NCI-H345 (cell line): ENCODE measurements around the gene ZFX.
"Not testable (repeated sequence)": the region's sequence is repeated elsewhere in the genome, so short reads cannot be mapped to it uniquely, and the experiment has no call there.

Experiments used
- DNase-seq: peaks from one replicate; lab custom pipeline; 2025; lab: John Stamatoyannopoulos, UW

ZFX gene

GRCh38 chrX:24149351-24150050, at the start of gene ZFX:
Gene ZFX (plus strand): TSS chrX:24149729. CDS start chrX:24172743, 23,014 bp downstream.
- DNase-seq: peak; percentile 40

DNA sequence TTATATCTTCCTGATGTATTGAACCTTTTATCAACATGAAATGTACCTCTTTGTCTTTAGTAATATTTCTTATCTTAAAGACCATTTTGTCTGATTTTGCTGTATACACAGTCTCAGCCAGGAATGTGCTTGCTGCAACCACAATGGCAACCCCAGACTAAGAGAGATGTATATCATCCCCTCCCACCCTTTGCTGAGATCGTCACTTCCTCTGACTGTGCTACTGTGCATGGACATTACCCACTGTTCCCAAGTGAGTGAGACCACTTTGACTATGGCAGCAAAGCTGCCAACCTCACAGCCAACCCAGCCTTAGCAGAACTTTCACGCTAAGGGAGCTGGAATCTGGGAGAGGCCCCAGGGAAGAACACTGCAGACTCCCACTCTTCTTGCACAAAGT, 48.8 kb upstream of the ZFX start:
- DNase-seq: no peak

- DNase-seq: peak; percentile 50
Observed at GRCh38 chrX:24110069-24110468, 39.5 kb upstream of the ZFX start.

DNA sequence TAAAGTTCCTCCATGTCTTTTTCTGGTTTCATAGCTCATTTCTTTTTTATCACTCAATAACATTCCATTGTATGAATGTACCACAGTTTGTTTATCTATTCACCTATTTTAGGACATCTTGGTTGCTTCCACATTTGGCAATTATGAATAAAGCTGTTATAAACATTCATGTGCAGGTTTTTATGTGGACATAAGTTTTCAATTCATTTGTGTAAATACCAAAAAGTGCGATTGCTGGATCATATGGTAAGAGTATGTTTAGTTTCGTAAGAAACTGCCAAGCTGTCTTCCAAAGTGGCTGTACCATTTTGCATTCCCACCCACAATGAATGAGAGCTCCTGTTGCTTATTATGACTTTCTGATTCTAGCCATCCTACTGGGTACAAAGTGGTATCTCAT, 36.3 kb upstream of the ZFX start:
- no peak for DNase-seq

GRCh38 chrX:24117258-24117657, 32.3 kb upstream of the ZFX start:
- DNase-seq: no peak

DNA sequence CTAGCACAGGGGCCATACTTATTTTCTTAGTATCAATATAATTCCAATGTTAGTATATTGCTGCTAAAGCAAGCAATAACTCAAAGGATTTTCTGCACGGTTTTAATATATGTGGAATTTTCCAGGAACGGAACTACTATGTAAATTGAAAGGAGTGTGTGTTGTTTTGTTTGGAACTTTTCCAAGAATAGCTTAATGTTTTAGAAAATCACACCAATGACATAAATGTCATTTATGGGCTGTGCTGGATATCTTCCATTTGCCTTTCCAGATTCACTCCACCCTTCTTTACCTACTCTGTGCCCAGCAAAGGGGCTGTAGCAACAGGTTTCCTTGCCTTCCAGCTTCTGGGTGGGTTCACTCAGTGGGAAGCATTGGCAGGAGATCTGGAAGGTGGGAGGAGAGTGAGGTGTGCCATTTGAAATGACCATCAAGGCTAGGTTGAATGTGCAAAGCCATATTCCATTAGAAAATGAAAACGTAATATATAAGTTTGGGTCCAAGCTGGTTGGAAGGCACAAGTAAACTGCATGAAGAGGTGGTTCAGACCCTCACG, 25.2 kb upstream of the ZFX start:
- DNase-seq: no peak

- DNase-seq: no peak
Observed at GRCh38 chrX:24125028-24125612, 24.4 kb upstream of the ZFX start.

DNA sequence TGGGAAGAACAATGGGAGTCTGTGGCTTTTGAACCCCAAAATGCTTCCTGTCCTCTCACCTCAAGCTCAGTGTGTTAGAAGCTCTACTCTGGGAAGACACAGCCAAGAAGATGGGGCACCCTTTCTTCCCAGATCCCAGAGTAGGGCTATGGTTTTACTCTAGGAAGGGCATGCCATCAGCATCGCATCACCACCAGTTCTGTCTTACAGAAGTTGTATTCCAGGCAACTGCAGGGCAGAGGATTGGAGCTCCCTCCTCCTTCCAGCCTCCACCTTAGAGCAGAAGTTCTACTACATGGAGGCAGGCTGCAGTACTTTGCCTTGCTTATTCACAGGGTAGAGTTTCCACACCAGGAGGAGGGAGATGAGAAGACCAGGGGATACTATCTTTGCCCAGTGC, 18.1 kb upstream of the ZFX start:
- DNase-seq: no peak

GRCh38 chrX:24133312-24133711, 16.2 kb upstream of the ZFX start:
- no peak for DNase-seq

GRCh38 chrX:24135768-24136167, 13.8 kb upstream of the ZFX start:
- DNase-seq: not testable (repeated sequence)

DNA sequence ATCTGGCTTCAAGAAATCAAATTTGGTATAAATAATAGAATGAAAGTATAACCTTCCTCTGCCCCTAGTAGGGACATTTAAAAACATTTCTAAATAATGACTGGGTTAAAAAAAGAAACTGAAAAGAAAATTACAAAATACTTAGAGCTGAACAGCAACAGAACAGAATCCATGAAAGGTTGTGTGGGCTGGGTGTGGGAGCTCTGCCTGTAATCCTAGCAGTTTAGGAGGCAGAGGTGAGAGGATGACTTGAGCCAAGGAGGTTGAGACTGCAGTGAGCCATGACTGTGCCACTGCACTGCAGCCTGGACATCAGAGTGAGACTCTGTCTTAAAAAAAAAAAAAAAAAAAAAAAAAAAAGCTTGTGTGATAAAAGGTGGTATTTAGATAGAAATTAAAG, 12.3 kb upstream of the ZFX start:
- no peak for DNase-seq

GRCh38 chrX:24143982-24144381, 5.5 kb upstream of the ZFX start:
- DNase-seq: not testable (repeated sequence)

GRCh38 chrX:24144528-24144927, 5.0 kb upstream of the ZFX start:
- DNase-seq: no peak

DNA sequence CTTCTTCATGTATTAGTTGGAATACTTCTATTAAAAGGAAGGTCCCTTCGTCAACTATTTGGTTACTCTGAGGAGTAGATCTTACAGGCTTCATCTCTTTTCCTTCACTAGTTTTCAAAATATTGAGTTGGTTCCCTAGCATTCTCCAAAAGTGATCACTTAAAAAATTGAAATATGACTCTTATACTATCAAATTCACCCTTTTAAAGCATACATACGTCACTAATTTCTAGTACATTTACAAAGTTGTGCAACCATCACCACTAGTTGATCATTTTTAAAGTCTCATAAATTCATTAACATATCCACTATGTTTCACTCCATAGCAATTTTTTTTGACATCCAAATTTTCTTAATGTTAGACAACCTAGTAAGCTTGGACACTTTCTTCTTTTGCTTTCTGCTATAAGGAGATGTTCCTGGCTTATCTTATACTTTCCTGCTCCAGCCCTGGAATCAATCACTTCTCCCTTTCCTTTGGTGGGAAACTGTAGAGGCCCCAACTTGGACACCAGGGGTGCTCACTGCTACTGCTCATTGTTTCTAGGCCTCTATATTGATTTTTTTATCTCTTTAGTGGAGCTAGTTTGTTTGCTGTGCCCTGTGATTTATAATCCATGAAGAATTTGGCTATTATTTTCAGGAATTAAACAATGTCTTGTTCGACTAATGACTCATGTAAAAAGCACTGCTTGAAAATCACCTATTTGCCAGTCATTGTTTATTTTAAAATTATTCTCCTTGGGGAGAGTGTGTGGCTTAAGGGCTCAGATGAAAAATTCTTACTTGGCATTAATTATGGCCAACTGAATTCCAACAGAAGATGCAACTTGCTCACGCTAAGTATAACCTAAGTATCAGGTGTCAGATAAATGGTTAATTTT, 4.0 kb upstream of the ZFX start:
- DNase-seq: peak; percentile 14

- no peak for DNase-seq
Observed at GRCh38 chrX:24146283-24146949, 3.1 kb upstream of the ZFX start.

DNA sequence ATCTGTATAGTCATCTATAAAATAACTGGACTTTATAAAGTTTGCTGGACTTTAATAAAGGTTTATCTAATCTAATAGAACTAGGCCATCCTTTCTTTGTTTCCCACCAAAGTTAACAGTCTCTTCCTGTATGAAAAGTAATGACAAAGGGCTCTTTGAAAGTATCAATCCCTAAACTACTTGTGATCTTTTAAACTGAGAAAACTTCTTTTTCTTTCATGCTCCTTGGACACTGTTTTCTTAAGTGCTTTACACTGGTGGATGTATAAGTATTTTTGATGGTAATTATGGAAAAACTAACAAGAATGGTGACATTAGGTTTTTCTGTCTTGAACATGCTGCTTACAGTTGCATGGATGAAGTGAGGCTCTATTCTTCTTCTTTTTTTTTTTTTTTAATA, 2.4 kb upstream of the ZFX start:
- DNase-seq: no peak

GRCh38 chrX:24148121-24148520, 1.4 kb upstream of the ZFX start:
- DNase-seq: no peak

DNA sequence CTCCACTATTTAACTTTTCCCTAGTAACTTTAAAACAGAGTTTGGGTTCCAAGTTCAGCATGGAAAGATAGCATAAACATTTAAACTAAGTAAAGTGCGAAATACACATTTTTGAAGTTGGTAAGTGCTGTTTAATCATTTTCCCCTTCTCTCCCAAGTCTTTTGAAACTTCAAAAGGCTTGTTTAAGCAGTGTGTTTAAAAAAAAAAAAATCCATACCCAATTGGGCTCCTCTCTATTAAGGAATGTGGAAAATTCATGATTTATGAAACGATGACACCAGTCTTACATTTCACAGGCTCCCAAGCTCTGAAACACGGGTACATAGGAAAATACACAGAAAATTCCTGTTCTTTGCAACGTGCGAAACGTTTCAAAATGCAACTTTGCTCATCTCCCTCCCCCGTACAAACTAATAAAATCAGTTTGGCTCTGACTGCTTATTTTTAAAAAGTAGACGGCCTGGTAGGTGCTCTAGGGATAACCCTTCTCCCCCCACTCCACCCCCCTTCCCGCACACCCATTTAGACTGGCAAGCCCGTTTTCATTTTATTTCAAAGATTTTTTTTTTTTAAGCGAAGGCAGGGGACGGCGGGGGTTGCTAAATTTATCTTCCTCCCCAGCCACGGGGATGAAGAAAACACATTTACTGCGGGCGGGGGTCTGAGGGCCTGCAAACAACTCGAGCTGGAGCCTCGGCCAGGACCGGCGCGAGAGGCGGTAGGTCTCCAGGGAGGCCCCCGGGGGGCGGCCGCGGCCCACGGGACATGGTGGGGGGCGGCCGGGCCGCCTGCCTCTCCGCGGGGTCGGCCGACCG, 786 bp upstream of the ZFX start:
- peak; percentile 10 for DNase-seq

DNA sequence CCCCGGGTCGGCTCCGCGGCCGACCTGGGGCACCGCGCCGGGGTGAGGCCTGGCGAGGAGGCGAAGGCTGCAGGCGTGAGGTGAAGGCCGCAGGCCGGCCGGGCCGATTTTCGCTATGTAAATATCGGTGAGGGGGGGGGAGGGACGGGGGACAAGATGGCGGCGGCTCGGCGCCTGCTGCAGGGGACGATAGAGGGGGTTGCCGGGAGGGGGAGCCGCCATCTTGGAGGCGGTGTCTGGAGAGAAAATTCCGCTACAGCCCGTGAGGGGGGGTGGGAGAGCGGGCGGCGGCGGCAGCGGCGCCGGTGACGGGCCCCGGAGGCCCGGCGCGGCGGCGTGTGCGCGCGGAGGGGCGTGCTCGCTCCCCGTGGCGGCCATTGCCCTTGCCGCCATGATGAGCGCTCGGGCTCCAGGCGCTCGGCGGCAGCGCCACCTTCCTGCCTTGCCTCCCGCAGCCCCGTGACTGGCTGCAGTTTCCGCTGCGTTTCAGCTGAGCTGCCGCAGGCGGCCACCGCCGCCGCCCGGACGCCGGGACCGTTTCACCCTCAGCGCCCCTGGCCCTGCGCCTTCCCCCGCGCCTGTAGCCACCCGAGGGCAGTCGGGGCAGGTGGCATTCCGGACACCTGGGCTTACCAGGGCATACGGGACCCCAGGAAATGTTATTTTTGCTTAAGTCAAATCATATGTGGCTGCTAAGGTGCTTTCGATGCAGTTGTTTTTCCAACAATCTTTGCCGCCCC, 692 bp downstream of the ZFX start:
- DNase-seq: peak; percentile 89

- DNase-seq: no peak
Observed at GRCh38 chrX:24150898-24151297, 1.4 kb downstream of the ZFX start.

GRCh38 chrX:24151513-24151912, 2.0 kb downstream of the ZFX start:
- no peak for DNase-seq
